GM18499 (cell line): ENCODE results near the gene PITX3.

Source experiments
- ATAC-seq: cut with Tn5 transposase; IDR thresholded peaks from one replicate; pipeline ENCODE4 v1.9.1; 2021; ENCODE audit warnings: moderate number of reproducible peaks; ENCODE audit not compliant: insufficient read depth, unreplicated experiment

Gene PITX3

DNA sequence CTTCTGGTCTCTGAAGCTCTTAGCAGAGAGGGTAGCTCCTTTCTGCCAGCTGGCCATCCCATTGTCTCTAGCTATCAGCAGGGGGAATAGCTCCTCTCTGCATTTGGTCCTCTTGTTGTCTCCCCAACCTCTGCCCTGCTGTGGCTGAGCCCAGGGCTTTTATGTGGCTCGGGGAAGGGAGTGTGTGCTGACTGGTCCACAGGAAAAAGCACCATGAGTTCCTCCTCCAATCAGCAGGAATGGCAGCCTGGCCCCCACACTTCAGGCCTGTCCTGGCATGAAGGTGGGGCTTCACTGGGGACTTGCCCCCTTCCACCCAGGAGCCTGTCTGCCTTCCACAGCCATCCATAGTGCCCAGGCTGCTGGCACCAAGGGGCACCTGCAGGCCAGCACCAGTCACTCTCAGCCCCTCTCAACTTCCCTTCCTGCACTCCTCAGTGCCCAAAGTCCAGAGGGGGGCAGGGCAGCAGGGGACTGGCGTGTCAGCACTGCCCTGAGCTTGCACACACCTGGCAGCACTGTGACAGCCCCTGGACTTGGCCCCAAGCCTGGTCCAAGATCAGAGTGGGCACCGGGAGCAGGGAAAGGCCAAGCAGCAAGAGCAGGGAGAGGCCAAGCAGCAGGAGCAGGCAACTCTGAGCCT lies 52.9 kb downstream of the PITX3 start:
- ATAC-seq, result no peak

DNA sequence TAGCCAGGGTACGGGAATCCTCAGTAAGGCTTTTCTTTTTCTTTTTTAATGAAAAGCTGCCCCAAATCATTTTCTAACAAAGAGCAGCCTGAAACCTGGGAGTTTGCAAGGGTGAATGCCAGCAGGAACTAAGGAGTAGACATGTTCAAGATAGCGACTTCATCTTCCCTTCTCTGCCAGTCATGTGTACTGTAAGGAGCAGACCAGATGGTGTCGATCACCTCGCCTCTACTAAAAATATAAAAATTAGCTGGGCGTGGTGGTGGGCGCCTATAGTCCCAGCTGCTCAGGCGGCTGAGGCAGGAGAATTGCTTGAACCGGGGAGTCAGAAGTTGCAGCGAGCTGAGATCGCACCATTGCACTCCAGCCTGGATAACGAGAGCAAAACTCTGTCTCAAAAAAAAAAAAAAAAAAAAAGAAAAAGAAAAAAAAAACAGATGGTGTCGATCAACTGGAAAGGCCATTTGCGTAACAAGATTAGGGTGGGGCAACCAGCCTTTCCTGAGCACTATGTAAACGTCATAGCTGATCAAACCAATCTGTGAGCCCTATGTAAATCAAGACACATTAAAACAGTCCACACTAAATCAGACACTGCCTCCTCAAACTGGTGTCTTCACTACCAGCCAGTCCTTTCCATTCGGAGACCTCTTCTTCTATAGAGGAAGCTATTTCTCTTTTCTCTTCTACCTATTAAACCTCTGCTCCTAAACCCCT lies 55.3 kb downstream of the PITX3 start:
- no peak for ATAC-seq

- no peak for ATAC-seq
Observed at GRCh38 chr10:102185272-102185671, 56.0 kb downstream of the PITX3 start.

GRCh38 chr10:102184606-102185005 lies 56.7 kb downstream of the PITX3 start:
- no peak for ATAC-seq
